Activated CD4-positive, alpha-beta T cell treated with anti-CD3 and anti-CD28 coated beads, Interleukin-2, Interleukin-4, amounts not matched to agents 100 ng/mL and 50 ng/mL, durations not matched to agents 16 hours and 8 hours (primary cell): ENCODE measurements around the gene SPANXA1.
"Not testable (repeated sequence)": the region's sequence is repeated elsewhere in the genome, so short reads cannot be mapped to it uniquely, and the experiment has no call there.

Experiments used
- DNase-seq: peaks from one replicate; pipeline ENCODE4 v3.0.0-alpha.2; 2020; ENCODE audit warnings: low spot score

Gene SPANXA1

GRCh38 chrX:141584638-141585037 is at the start of gene SPANXA1:
SPANXA1 (minus strand) TSS chrX:141584738; CDS start chrX:141584678, 60 bp downstream.
- DNase-seq = not testable (repeated sequence)

GRCh38 chrX:141632124-141632523 is 47.6 kb upstream of the SPANXA1 start:
- no peak for DNase-seq

GRCh38 chrX:141619336-141619735 is 34.8 kb upstream of the SPANXA1 start:
- DNase-seq = no peak

GRCh38 chrX:141609111-141609510 is 24.6 kb upstream of the SPANXA1 start:
- DNase-seq = no peak

- DNase-seq = not testable (repeated sequence)
Measured at GRCh38 chrX:141589408-141589807, 4.9 kb upstream of the SPANXA1 start, which contains the start of gene SPANXA2. SPANXA2 (plus strand) TSS chrX:141589708; CDS start chrX:141589768, 60 bp downstream.

GRCh38 chrX:141542551-141542950 is 42.0 kb downstream of the SPANXA1 start:
- DNase-seq = not testable (repeated sequence)
